ENCODE data around the gene SLC44A5. TPM values are rescaled to one million over a fixed set of nuclear protein-coding genes. Genes with fewer than 3 reads are reported as not detected.

SLC44A5 gene
- total RNA-seq, 3 donors from 2014 or later, result 1.6 to 4.6 (median 4.2) TPM

DNA sequence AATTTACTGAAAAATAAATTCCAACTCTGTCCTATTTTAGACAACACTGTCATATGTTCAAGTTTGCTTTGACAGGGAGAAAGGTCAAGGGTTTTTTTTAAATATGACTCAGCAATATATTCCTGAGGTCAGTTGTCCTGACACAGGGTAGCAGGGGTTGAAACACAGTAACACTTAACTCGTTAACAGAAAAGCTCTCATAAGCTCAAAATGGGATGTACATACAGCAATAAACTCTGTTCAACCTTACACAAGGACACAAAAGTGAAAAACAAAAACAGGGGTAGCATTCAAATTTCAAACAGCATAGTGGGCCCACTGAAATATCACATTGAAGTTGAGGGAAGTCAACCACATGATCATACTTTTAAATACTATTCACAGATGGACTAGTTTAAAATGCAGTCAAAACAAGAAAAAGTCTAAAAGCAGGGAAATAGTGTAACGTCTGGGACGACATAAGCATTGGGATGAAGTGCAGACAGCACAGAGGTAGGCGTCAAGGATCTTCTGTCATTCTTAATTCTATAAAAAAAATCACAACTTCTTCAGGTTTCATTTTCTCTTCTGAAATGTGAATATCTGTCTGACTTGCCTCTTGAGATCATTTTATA is 89.9 kb downstream of the SLC44A5 start:
- no peak overlapping the region for H3K4me3 ChIP-seq
- no peaks in the 10 kb centered on the region for H3K36me3 ChIP-seq (ENCODE audit: low read depth)
- no peaks in the 10 kb centered on the region for H3K9me3 ChIP-seq
- DNase-seq, result no peak
- no peak for ATAC-seq
- H3K4me1 ChIP-seq (ENCODE audit: low read depth), result no peaks in the 10 kb centered on the region
- TF ChIP-seq, protein P1, sequence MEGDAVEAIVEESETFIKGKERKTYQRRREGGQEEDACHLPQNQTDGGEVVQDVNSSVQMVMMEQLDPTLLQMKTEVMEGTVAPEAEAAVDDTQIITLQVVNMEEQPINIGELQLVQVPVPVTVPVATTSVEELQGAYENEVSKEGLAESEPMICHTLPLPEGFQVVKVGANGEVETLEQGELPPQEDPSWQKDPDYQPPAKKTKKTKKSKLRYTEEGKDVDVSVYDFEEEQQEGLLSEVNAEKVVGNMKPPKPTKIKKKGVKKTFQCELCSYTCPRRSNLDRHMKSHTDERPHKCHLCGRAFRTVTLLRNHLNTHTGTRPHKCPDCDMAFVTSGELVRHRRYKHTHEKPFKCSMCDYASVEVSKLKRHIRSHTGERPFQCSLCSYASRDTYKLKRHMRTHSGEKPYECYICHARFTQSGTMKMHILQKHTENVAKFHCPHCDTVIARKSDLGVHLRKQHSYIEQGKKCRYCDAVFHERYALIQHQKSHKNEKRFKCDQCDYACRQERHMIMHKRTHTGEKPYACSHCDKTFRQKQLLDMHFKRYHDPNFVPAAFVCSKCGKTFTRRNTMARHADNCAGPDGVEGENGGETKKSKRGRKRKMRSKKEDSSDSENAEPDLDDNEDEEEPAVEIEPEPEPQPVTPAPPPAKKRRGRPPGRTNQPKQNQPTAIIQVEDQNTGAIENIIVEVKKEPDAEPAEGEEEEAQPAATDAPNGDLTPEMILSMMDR (IDR thresholded peaks at IDR 0.05), result no peak
- intact Hi-C loops (cut with DNase I, micrococcal nuclease), result no loop called here

GRCh38 chr1:75519651-75520427 is 91.1 kb downstream of the SLC44A5 start:
- DNase-seq, result no peak
- no peaks in the 10 kb centered on the region for H3K9me3 ChIP-seq
- no peak overlapping the region for H3K4me3 ChIP-seq
- TF ChIP-seq, protein P1 (IDR thresholded peaks at IDR 0.05), result no peak
- H3K4me1 ChIP-seq (ENCODE audit: low read depth), result no peaks in the 10 kb centered on the region
- H3K36me3 ChIP-seq (ENCODE audit: low read depth), result no peaks in the 10 kb centered on the region
- ATAC-seq, result no peak
- intact Hi-C loops (cut with DNase I, micrococcal nuclease), result no loop called here

GRCh38 chr1:75518686-75519085 is 92.2 kb downstream of the SLC44A5 start:
- DNase-seq (no peak), ATAC-seq (no peak)
- Histone ChIP-seq H3K36me3 (ENCODE audit: low read depth) (no peaks in the 10 kb centered on the region), H3K9me3 (no peaks in the 10 kb centered on the region), H3K4me1 (ENCODE audit: low read depth) (no peaks in the 10 kb centered on the region), H3K4me3 (no peak overlapping the region)
- TF ChIP-seq, protein P1 (IDR thresholded peaks at IDR 0.05), result no peak
- intact Hi-C loops (cut with DNase I, micrococcal nuclease), result no loop called here

GRCh38 chr1:75514270-75514669 is 96.6 kb downstream of the SLC44A5 start:
- H3K4me3 ChIP-seq, result no peak overlapping the region
- TF ChIP-seq, protein P1 (IDR thresholded peaks at IDR 0.05), result no peak
- intact Hi-C loops (cut with DNase I, micrococcal nuclease), result no loop called here
- H3K9me3 ChIP-seq, result no peaks in the 10 kb centered on the region
- DNase-seq, result no peak
- H3K4me1 ChIP-seq (ENCODE audit: low read depth), result no peaks in the 10 kb centered on the region
- no peak for ATAC-seq
- H3K36me3 ChIP-seq (ENCODE audit: low read depth), result no peaks in the 10 kb centered on the region

DNA sequence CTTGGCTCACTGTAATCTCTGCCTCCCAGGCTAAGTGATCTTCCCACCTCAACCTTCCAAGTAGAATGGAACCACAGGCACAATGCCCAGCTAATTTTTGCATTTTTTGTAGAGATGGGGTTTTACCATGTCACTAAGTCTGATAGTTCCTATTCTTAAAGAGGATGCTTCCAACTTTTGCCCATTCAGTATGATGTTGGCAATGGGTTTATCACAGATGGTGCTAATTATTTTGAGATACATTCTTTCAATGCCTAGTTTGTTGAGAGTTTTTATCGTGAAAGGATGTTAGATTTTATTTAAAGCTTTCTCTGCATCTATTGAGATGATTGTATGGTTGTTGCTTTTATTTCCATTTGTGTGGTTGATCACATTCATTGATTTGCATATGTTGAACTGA is 103.9 kb downstream of the SLC44A5 start:
- H3K9me3 ChIP-seq, result no peaks in the 10 kb centered on the region
- intact Hi-C loops (cut with DNase I, micrococcal nuclease), result no loop called here
- no peak for DNase-seq
- ATAC-seq, result no peak
- H3K4me1 ChIP-seq (ENCODE audit: low read depth), result no peaks in the 10 kb centered on the region
- TF ChIP-seq, protein P1 (IDR thresholded peaks at IDR 0.05), result no peak
- no peak overlapping the region for H3K4me3 ChIP-seq
- H3K36me3 ChIP-seq (ENCODE audit: low read depth), result no peaks in the 10 kb centered on the region

All from mucosa of descending colon (tissue), 3 donors.